Fibroblast of pulmonary artery (primary cell): ENCODE results near the gene GHR.

ENCODE experiments used
- DNase-seq: peaks from one replicate; pipeline ENCODE4 v3.0.0-alpha.2; 2010; ENCODE audit warnings: low read depth
- H3K4me3 ChIP-seq: replicated peaks from 2 replicates; pipeline ENCODE4 v1.5.1; 2011; ENCODE audit warnings: low read depth, mild to moderate bottlenecking, control low read depth, low read length, moderate library complexity
- TF ChIP-seq, protein P1 (sequence below): IDR thresholded peaks from 2 replicates; pipeline ENCODE4 v1.5.1; 2011; ENCODE audit warnings: mild to moderate bottlenecking, control low read depth, low read length, inconsistent platforms; ENCODE audit errors: missing control alignments

GHR gene

GRCh38 chr5:42640835-42641234 lies 217.6 kb downstream of the GHR start:
- TF ChIP-seq, protein P1, sequence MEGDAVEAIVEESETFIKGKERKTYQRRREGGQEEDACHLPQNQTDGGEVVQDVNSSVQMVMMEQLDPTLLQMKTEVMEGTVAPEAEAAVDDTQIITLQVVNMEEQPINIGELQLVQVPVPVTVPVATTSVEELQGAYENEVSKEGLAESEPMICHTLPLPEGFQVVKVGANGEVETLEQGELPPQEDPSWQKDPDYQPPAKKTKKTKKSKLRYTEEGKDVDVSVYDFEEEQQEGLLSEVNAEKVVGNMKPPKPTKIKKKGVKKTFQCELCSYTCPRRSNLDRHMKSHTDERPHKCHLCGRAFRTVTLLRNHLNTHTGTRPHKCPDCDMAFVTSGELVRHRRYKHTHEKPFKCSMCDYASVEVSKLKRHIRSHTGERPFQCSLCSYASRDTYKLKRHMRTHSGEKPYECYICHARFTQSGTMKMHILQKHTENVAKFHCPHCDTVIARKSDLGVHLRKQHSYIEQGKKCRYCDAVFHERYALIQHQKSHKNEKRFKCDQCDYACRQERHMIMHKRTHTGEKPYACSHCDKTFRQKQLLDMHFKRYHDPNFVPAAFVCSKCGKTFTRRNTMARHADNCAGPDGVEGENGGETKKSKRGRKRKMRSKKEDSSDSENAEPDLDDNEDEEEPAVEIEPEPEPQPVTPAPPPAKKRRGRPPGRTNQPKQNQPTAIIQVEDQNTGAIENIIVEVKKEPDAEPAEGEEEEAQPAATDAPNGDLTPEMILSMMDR = no peak
- H3K4me3 ChIP-seq = no peak overlapping the region
- DNase-seq = no peak

DNA sequence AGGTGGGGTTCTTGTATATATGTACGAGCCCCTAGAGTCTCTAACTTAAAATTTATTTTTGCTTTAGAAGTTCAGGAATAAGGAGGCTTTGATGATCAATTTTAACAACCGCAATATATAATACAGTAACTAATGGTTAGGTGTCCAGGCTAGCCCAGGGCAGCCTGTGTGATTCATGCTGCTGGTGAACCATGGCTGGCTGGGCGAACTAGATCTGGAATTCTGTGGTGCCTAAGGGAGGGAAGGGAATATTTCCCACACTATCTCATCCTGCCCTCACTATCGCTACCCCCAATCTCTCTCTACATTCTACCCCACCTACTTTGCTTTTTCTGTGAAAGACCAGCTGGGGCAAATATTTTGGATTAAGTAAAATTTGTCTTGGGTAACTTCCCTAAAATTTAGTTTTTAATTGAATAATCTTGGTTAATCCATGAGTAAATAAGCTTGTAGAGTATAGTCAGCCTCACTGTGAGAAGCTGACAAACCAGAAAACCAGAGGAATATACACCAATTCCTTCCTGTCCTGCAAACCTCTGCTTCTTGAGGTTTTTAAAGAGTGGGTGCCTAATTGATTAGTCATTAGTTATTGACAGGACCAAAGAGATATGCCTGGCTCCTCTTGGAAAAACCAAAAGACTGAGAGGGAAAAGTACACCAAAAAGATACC lies 218.2 kb downstream of the GHR start:
- no peak overlapping the region for H3K4me3 ChIP-seq
- no peak for DNase-seq
- TF ChIP-seq, protein P1 = no peak

GRCh38 chr5:42642006-42642405 lies 218.8 kb downstream of the GHR start:
- no peak overlapping the region for H3K4me3 ChIP-seq
- DNase-seq = no peak

GRCh38 chr5:42643360-42643759 lies 220.1 kb downstream of the GHR start:
- TF ChIP-seq, protein P1 = no peak
- DNase-seq = no peak
- no peak overlapping the region for H3K4me3 ChIP-seq

More at GRCh38 chr5:42642006-42642405, 218.8 kb downstream of the GHR start:
- TF ChIP-seq, protein P1 = no peak

GRCh38 chr5:42645138-42645537 lies 221.9 kb downstream of the GHR start:
- H3K4me3 ChIP-seq = no peak overlapping the region
- TF ChIP-seq, protein P1 = no peak
- DNase-seq = no peak

DNA sequence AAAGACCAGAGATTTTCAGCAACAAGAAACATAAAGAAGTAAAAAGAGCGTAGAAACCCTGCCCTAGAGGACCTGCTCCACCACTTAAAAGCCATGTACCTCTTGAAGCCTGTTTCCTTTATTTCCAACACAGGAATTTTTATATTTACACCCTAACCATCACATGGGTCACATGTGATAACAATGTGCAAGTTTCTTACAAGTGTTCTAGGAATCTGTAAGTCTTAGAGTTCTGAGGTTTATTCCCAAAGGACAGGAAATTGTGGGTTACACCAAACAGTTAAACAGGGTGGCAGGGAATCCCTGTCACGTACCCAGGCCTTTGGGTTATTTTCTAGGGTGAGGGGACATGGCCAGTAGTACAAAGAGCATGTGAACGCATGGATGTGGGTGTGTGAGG lies 224.8 kb downstream of the GHR start:
- H3K4me3 ChIP-seq = no peak overlapping the region
- TF ChIP-seq, protein P1 = no peak
- DNase-seq = no peak

GRCh38 chr5:42648915-42649314 lies 225.7 kb downstream of the GHR start:
- TF ChIP-seq, protein P1 = no peak
- H3K4me3 ChIP-seq = no peak overlapping the region
- DNase-seq = no peak
